22Rv1 (cell line): ENCODE measurements around the gene EXOSC5.

ENCODE experiments used
- CTCF ChIP-seq: fragments of 450-650 bp; IDR thresholded peaks from 2 replicates; pipeline ENCODE4 v1.5.1; 2017; ENCODE audit warnings: mild to moderate bottlenecking
- ZFX ChIP-seq: fragments of 450-650 bp; IDR thresholded peaks from 2 replicates; pipeline ENCODE4 v1.6.1; 2017; ENCODE audit warnings: antibody characterized with exemption, borderline replicate concordance

DNA sequence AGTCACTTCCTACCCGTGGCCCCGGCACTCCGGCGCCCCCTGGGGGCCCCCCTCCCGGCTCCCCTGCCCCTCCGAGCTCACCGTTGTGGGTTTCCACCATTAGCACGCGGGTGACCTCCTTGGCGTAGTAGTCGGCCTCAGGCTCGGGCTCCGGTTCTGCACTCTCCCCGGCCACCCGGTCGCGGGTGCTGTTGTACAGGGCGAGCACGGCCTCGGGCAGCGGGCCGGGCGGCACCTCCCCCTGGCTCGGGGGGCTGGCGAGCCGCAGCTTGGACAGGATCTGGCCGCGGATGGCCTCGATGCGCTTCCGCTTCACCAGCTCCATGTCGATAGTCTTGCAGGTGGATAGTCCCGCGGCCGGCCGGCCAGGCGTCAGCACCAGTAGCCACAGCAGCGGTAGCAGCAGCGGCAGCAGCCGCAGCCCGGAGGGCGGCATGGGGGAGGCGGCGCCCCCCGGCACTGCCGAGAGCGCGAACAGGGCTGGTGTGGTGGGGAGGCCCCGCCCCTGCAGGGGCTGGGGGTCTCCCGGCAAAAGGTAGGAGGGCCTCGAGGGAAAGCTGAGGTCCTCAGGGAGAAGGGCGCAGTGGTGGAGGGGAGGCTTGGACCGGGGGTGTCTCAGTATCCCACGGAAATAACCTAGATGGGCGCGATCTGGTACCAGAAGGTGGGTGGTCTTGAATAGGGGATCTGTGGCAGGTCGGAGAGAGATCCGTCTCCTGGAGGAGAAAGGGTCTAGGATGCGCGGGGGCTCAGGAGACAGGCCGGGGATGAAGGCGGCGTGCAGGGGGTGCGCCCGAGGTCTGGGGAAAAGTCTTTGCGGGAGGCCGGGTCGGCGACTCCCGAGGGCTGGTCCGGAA, 44.3 kb downstream of the EXOSC5 start:
- TF ChIP-seq CTCF (peak; percentile 49), ZFX (no peak)
